HG03432 (cell line): ENCODE data around the gene DHRS3.

Source experiments
- ATAC-seq: cut with Tn5 transposase; IDR thresholded peaks from one replicate; pipeline ENCODE4 v1.9.1; 2021; ENCODE audit warnings: mild to moderate bottlenecking, moderate library complexity; ENCODE audit not compliant: unreplicated experiment

The DHRS3 gene

DNA sequence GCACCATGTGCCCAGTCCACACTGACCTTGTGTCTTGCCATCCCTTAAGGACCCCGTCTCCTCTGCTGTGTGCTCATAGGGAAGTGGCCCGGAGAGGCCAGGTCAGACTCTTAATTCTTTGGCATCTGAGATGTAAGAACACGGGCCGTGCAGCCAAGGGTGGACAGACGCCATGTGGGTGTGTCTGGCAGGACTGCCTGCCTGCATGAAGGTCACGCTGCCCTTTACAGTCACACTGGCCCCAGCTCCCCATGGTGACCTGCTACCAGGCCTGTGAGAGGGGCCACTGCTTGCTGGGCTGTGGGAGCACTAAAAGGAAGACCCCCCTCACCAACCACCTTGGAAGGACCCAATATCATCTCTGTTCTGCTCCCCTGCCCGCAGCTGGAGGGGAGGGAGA is 17.7 kb downstream of the DHRS3 start:
- ATAC-seq = no peak

DNA sequence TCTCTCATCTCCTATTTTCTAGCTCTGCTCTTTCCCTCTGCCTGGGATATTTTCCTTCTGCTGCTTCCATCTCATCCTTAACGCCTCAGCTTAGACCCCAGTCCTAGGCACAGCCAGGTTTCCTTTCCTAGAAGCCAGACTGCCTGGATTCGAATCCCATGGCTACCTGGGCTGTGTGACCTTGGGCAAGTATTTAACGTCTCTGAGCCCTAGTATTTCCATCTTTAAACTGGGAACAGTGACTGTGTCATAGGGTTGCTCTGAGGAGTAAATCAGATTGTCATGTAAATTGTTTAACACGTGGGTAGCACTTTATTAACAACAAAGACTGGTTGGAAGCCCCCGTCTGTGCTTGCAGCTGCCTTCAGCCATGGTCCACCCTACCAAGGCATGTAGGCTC is 18.4 kb downstream of the DHRS3 start:
- no peak for ATAC-seq

DNA sequence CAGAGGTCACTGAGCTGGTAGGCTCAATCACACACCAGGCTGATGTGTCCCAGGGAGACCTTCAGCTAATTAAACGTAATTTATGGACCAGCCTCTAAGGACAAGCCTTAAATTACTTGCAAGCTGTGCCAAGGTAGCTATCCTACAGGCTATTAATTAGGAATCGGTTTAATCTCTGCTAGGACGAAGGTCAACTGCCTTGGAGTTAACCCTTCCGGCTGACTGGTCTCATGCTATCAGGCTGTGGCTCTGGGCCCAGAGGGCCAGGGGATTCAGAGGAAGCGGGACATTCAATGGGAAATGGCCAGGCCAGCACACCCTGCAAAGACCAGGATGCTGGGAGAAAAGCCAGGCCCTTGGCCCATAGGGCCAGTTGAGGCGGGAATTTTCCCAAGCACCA is 19.0 kb downstream of the DHRS3 start:
- ATAC-seq = no peak

DNA sequence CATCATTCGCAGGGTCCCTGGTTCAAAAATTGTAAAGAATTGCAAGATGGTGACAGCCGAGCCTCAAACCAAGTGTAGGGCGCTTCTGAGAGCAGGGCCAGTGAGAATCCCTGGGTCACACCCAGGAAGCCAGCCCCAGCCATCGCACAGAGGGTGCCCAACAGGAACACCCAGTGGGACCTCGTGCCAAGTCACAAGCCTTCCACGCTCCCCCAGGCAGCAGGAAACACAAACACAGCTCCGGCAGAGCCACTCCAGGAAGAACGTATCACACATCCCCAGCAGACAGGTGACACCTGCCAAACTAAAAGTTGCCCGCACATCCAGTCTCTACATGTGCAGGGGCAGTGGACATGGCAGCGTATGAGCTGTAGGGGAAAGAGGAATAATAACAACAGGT is 20.2 kb downstream of the DHRS3 start:
- ATAC-seq = no peak

DNA sequence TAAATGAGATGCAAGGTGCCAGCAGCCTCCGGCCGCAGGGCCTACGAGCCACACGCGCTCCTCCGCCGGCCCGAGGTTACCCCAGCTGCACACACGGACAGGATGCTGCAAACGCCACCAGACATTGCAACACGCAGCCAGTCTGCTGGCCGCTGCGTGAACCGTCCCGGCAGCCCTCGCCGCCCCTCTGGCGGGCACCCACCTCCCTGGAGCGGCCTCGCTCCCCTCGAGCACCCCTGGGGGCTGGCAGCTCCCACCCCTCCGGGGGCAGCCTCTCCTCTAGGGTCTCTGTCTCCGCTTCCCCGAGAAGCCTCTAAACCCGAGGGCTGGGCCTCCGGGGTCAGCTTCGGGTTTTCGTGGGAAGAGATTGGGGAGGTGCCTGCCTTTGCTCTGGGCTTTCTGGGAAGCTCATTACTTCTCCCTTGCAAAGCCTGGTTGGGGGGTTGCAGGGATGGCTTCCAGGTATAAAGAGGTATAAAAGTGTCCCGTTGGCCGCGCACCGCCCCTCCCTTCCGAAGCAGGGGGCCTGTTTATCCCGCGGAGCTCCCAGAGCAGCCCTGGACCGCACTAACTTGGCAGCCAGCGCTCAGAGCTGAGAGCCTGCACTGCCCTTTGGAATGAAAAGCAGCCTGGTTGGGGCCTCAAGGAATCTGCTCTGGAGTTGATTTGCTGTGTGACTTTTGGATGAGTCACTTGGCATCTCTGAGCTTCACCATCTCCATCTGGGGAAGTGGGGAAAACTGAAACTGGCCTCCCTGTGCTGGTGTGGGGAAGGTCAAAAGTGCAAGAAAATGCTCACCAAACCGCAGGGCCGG is 21.8 kb downstream of the DHRS3 start:
- ATAC-seq = peak; percentile 77

DNA sequence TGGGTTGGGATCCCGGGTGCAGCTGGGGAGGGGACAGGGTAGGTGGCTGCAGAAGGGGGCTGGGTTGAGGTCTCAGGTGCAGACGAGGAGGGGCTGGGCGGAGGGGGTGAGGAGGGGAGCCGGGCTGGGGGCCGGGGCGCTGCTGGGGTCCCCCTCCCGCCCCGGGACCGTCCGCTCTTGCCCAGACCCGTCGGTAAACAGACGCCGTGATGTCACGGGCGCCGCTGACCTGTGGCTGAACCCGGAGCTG is 22.3 kb downstream of the DHRS3 start:
- ATAC-seq = no peak

DNA sequence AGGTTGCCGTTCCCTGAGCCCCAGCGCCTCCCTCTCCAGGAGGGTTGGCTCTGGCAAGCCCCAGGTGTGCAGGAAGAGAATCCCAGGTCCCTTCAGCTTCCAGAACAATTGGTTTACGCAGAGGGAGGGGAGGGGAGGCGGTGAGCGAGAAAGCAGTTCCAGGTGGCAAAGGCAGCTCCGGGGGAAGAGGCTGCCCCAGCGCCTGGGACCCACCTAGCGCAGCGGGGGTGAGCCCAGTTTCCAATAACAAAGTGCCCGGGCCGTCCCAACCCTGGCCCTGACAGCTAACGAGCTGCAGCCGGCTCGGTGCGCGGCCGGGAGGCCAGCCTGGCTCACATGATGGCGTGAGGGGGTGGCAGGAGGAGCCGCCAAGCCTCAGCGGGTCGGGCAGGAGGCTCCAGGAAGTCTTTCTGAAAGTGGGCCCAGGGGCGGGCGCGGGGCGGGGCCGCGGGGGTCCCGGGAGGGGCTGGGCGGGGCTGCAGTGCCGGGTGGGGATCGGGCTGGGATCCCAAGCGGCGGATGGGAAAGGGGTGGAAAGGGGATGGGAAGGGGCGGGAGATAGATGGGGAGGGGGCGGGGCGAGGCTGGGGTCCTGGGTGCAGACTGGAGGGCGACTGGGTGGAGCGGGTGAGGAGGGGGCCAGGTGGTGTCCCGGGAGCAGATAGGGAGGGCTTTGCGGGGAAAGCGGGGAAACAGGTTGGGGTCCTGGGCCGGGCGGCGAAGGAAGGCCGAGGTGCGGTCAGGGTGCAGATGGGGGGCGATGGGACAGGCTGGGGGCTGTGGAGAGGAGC is 22.8 kb downstream of the DHRS3 start:
- no peak for ATAC-seq

DNA sequence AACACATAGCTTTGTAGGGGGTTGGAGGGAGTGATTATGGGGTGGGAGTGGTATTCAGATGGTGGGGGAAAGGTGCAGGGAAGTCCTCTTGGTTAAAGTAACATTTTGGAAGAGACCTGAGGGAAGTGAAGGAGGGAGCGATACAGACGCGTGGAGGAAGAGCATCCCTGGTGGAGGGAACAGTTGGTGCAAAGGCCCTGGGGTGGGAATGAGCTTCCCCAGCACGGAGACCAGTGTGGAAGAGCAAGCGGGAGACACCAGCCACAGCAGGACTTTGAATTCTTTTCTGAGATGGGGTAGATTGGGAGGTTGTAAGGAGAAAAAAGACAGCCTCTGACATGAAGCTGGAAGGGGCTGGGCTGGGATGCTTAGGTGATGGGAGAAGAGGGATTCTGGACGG is 23.5 kb downstream of the DHRS3 start:
- no peak for ATAC-seq

DNA sequence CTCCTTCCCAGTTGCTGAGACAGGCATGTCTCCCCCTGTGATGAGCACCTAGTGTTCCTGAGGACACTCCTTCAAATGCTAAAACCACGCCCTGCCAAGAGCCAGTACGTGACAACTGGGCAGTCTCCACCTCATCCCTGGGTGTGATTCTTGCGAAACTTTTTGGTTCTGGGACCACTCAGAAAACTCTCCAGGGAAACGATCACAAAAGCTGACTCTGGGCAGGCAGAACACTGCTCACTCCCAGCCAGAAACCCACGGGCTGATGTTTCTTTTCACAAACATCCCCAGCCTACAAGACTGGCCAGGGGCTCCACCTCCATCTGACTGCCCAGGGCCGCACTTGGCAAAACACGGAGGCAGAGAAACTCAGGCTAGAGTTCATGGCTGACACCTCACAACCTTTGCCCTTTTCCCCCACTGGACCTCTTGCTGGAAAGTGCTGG is 24.4 kb downstream of the DHRS3 start:
- no peak for ATAC-seq

DNA sequence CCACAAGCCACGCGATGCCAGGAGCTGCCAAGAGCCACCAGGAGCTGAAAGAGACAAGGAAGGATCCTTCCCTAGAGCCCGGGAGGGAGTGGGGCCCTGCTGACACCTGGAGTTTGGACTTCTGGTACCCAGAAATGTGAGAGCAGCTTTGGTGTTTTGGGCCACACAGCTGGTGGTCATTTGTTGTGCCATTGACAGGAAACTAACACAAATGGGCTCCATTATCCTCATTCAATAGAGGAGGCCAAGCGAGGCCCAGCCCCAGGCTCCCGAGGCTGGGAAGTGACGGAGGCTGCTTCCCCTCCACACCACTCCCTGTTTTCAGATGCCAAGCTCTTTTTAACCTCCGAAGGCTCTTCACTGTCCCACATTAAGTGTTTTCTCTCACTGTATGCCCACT is 25.5 kb downstream of the DHRS3 start:
- ATAC-seq = no peak

DNA sequence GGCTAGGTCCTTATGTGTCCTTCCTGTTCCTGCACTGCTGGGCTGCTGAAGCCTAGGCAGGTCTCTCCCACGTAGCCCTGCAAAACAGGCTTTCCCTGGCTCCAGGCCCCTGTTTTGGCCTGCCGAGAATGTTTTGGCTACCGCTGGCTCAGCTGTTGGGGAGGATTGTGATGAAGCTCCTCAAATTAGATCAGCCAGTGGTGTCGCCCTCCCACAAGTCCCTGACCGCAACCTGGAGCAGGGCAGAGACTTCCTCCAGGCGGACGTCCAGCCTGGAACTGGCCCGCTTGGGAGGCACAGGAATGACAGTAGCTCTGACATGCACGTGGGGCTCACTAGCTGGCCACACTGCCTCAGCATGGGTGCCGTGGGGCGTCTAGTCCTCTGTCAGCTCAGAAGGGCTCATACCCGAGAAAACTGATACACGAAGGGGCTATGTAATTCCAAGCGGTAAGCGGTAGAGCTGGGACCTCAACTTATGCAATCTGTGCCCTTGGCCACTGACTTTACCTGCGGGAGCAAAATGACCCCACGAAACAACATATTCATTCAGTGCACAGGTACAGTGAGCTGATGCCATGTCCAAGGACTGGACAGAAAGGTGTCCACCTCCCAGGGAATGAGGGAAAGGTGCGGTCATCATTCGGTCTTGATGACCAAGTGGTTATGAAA is 26.6 kb downstream of the DHRS3 start:
- no peak for ATAC-seq

DNA sequence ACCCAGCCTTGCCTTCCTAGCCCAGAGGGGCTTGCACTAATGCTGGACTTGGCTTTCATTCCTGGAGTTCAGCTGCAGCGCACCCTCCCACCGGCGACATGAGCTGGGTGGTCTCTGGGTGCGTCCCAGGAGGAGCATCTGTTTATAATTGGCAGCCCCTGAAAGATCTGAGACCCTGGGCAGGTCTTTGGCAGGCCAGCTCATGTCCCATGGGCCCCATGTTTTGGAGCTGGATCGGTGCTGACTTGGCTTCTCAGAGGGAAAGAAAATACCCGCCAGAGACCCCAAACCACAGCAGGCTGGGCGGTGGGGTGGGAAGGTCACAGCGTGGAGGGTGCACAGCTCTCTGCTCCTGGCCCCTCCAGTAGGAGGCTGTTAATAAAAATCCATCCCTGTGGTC is 29.3 kb downstream of the DHRS3 start:
- no peak for ATAC-seq

DNA sequence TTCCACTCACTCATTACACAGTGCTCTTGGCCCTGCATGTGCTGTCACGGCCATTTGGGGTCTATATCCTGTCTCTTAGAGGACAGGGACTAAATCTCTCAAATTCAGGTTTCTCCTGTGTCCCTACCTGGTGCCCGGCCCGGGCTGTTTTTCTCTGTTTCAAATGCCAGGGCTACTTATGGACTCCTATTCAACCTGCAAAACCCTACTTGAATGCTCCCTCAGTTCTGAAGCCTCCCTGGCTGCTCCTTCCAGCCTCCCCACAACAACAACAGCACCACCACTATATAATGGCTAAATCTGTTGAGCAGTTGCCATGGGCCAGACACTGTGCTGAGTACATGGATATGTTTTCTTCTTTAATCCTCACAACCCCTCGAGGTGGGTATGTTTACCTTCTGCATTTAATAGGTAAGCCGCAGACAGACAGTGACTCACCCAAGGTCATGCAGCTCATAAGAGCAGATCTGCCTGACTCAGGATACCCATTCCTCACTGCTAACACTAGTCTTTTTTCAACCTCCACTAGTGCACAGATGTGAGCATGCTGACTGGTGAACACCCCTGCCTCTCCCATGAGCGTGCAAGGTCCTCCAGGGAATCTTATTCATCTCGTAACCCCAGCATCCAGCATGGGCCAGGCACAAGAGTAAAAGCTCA is 29.9 kb downstream of the DHRS3 start:
- ATAC-seq = no peak

DNA sequence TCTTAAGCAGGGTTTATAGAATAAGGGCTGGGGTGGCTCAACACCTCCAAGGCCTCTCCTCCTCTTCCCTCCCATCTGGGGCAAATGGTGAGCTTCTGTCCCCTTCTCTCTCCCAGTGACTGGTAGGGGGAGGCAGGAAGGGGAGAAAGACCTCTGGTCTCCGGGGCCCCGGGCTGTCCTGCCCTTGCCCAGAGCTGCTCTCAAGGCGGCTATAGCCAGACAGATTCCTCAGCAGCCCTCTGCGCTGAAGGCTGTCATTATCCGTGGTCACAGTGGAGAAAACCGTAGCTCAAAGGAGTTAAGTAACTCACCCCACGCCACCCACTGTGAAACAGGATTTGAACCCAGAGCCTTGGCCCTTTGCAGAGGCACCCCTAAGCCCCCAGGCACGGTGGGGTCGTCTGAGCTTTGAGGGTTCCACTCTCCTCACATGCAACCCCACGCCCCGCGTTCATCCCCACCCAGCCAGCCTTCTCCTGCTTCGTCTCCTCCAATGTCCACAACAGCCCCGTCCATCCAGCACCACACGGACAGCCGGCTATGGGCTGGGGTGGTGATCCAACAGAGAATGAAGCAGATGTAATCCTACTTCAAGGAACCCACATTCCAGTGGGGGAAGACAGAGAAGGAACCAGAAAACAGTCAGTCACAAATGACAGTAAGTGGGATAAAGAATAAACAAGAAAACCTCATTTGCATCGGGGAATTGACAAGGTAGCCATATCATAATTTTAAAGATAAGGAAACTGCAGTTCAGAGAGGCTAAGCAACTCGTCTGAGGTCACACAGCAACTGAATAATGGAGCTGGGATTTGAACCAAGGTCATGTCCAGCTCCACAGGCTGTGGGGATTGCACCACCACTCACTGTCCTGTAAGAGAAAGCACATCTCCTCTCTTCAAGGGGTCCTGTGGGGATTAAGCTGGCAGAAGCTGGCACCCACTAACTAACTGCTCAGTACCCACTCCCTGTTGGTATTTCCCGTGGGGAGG is 31.8 kb downstream of the DHRS3 start:
- ATAC-seq = no peak

DNA sequence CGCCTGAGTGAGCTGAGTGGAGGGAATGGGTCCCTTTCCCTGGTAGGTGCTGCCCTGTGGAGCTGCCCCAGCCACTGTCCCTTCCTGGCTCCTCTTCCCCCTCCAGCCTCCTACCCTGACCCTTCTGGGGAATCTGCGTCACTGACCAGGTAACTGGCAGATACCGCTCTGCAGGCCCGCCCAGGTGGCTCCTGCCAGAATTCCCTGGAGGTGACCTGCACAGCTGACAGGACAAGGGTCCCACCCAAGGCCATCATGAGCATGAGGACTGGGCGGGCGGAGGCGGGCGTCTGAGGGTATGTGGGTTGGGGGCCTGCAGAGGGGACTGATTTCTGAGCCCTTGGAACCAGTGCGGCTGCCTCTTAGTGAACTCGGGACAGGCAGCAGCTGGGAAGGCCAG is 32.5 kb downstream of the DHRS3 start:
- ATAC-seq = no peak

DNA sequence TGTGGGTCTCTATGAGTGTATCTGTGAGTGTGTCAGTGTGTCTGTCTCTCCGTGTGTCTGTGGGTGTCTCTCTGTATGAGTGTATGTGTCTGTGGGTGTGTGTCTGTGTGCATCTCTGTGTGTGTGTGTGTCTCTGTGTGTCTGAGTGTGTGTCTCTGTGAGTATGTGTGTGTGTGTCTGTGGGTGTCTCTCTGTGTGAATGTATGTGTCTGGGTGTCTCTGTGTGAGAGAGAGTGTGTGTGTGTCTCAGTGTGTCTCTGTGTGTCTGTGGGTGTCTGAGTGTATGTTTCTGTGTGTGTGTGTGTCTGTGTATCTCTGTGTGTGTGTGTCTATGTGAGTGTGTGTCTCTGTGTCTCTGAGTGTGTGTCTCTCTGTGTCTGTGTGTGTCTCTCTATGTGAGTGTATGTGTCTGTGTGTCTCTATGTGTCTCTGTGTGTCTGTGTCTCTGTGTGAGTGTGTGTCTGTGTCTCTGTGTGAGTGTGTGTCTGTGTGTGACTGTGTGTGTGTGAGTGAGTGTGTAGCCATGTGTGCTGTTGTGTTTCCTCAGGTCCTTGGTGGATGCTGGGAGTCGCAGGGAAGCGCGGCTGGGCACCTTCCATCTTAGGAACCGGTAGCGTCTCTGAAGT is 33.0 kb downstream of the DHRS3 start:
- ATAC-seq = no peak

DNA sequence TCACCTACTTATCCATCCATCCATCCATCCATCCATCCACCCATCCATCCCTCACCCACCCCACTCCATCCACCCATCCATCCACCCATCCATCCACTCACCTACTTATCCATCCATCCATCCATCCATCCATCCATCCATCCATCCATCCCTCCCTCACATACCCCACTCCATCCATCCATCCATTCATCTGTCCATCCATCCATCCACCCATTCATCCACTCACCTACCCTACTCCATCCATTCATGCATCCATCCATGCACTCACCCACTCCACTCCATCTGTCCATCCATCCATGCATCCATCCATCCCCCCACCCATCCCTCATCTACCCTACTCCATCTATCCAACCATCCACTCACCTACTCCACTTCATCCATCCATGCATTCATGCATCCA is 34.5 kb downstream of the DHRS3 start:
- ATAC-seq = no peak

DNA sequence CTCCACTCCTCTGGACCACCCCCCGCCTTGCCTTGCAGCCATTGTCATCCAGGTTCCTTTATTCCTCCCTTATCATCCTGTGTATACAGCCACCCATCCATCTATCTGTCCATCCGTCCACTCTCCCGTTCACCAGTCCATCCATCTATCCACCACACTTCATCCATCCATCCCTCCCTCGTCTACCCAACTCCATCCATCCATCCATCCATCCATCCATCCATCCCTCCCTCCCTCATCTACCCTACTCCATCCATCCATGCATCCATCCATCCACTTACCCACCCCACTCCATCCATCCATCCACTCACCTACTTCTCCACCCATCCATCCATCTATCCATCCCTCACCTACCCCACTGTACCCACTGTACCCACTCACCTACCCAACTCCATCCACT is 35.4 kb downstream of the DHRS3 start:
- ATAC-seq = no peak

DNA sequence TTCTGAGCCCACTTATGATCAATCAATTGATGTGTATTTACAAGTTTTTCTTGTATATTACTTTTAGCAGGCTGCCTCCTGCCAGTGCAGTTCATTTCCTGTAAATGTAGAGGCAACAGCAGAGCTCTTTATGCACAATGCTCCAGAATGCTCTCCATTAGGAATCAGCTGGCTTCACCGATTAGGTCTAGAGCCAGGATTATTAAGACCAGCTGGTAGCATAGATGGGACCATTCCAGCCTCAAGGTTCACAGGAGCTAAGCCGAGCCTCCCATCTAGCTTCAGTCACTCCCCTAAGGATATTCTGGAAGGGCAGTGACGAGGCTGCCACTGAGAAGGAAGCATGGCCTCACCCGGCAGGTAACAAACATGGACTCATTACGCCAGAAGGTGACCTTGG is 36.8 kb downstream of the DHRS3 start:
- ATAC-seq = no peak
